Inflammatory macrophage treated with lipopolysaccharide for 1 hour (primary cell): ENCODE data around the gene CDS1.
A peak's percentile ranks its signal among the peaks of the same experiment; 100 is the strongest.
"Not testable (repeated sequence)": the region's sequence is repeated elsewhere in the genome, so short reads cannot be mapped to it uniquely, and the experiment has no call there.

Experiments used
- DNase-seq, 2 donors: peaks; one replicate each; pipeline ENCODE4 v3.0.0-alpha.2; 2020 to 2022

The CDS1 gene

DNA sequence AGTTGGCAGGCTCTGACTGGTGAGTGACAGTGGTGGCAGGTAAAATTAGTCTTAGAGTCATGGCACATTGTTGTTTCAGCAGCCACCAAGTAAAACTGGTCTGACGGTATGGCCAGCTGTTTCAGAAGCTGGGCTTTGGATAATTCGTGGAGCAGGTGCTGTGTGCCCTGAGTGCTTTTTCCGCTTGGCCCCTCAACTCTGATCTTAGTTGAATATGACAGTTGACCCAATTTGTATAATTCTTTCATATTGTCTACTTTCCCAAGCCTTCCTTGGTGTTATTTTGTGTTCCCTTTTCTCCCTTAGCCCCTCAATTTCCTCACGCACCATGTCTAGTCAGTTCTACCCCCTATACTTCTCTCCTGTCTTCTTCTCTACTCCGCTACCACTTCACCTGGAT lies 32.0 kb downstream of the CDS1 start:
- DNase-seq, result no peak

- DNase-seq, result no peak
Observed at GRCh38 chr4:84615355-84615754, 32.4 kb downstream of the CDS1 start.

DNA sequence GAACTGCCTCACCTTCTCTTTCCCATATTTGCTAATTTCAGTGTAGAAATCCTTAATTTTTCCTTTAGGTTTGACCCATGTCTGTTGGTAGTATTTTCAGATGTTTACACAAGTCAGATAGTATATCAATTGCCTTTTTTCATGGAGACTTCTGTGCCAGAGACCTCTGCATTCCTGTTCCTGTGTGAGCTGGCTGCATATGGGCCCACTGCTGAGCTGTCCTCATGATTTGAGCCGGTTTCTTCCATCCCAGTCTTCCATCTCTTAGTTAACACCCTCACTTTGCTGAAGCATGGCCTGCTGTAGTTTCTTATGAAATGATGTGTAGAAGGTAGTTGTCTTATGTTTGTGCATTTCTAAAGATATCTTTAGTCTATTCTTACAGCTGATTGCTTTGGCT lies 40.0 kb downstream of the CDS1 start:
- DNase-seq, result no peak

GRCh38 chr4:84623661-84624060 lies 40.7 kb downstream of the CDS1 start:
- DNase-seq, result no peak

- DNase-seq, result no peak
Observed at GRCh38 chr4:84626673-84627072, 43.7 kb downstream of the CDS1 start.

DNA sequence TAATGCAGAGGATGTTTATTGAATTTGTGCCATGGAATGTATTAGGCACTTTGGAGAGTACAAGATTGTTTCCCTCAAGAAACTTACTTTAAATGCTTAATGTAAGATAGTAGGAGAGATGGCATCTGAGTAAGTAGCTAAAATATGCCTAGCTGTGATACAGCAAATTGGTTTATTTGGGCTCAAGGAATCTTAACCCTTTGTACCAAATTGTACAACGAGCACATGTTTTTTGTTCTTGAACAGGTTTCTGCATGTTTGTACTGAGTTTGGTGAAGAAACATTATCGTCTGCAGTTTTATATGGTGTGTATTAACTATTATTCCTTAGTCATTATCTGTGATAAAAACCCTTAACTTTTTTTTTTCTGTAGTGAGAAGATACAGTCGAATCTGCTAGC lies 48.6 kb downstream of the CDS1 start:
- DNase-seq, result no peak

GRCh38 chr4:84632092-84632491 lies 49.2 kb downstream of the CDS1 start:
- DNase-seq, result no peak

GRCh38 chr4:84634961-84635360 lies 52.0 kb downstream of the CDS1 start:
- no peak for DNase-seq

GRCh38 chr4:84638092-84638491 lies 55.2 kb downstream of the CDS1 start:
- no peak for DNase-seq

GRCh38 chr4:84639145-84639544 lies 56.2 kb downstream of the CDS1 start:
- no peak for DNase-seq

GRCh38 chr4:84644087-84644486 lies 61.2 kb downstream of the CDS1 start:
- DNase-seq, result no peak

- peak in 1 of 2 donors; percentile 6 for DNase-seq
Observed at GRCh38 chr4:84647312-84647884, 64.5 kb downstream of the CDS1 start.

DNA sequence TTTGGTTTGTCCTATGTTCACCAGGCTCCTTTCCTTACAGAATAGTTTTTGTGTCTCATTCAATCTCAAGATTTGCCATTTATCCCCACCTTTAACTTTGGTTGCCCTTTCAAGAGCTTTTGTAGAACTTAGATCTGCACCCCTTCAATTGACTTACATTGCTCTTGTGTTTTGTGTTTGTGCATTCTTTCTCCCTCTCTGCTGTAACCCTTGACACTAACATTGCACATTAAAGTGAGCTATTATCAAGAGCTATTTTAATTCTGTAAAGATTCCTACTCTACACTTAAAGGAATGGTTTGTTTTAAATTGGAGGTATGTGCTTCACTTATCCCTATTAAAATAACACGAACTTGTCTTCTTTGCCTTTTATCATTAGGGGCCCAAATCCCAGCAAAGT lies 65.3 kb downstream of the CDS1 start:
- no peak for DNase-seq

DNA sequence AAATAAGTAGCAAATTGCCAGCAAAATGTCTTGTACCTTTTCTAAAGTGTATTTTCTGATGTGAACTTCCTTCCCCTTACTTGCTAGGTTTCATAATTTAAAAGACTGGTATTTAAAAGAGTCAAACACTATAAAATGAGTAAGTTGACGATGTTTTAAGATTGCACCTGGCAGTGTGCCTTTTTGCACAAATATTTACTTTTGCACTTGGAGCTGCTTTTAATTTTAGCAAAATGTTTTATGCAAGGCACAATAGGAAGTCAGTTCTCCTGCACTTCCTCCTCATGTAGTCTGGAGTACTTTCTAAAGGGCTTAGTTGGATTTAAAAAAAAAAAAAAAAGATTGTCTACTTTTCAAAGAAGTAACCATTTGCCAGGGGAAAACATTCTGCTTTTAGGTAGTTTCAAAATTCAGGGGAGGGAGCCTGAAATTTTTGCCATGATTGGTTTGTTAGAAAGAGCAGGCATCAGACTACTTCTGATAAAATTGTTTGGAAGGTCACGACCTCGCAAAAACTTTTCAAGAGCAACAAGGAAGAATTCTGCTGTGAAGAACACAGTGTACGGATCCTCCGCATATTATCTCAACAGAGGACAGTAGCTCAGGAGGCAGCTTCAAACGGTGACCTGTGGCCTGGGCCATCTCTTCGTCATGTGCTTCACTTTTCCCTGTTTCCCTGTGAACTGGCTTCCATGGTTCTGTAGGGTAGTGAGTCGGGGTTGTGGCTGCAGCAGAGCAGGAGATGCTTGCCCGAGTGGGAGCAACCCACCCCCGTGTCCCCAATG lies 66.1 kb downstream of the CDS1 start:
- DNase-seq, result peak in 1 of 2 donors; percentile 6

DNA sequence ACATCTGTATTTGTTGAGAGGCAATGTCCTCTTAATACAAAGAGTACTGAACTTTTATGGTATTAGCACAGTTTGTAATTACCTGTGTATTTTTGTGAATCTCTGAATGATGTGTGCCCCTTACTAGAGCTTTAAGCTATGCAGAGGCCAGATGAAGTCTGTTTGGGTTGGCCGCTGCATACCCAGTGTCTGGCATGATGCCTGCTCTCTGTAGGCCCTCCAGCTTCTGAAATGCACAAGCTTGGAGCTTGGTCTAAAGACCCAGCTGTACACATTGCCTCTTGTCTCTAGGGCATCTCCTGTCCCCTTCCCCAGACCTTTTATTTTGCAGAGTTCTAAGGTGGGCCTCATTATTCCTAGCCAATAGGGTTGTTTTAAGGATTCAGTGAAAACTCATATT lies 68.6 kb downstream of the CDS1 start:
- DNase-seq, result no peak

- DNase-seq, result no peak
Observed at GRCh38 chr4:84652478-84652877, 69.6 kb downstream of the CDS1 start.

DNA sequence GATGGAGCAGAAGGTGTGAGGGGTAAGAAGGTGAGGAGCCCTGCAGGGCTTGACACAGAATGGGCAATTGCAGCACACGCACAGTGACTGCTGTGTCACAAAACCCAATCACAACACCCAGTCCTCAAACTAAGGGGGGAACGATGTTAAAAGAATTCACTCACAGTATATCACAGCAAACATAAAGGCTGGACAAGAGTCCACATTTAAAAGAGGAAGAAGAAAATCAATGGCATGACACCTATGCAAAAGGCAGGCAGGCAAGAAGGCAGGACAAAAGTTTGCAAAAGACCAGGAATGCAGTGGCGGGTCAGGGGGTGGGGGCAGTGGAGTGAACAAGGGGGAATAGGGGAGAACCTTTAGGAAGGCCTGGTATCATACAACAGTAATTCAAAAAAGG lies 77.7 kb downstream of the CDS1 start:
- no peak for DNase-seq

DNA sequence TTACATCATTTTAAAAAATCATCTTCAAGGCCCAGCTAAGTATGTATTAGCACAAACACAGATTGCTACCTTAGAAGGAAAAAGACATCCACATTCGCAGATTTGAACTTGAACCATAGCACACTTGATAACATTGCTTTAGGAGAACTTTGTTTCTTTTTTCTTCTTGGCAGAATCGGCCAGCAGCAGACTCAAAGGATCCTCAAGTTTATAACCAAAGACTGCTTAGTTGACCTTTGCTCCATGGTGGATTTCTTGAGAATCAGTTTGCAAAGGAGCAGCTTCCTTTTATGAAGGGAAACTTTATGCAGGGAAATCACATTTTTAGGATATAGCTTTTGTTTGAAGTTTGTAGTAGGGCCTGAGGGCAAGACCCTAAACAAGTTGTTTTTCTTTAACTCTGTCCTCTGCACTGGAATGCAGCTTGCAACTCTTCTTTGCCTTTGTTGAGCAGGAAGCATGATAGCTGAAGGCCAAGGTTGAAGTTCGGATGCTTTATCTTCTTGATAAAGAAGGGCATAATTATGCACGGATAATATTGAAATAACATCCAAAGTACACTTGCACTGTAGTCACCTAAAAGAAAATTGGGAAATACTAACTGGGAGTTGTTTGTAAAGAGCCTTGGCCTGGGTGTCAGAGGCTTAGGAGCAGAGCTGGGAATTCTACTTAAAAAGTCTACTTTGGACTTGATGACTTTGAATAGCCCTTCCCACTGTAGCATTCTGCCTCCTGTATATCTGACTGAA lies 78.4 kb downstream of the CDS1 start:
- DNase-seq, result no peak

GRCh38 chr4:84664767-84665166 lies 81.8 kb downstream of the CDS1 start:
- DNase-seq, result not testable (repeated sequence)

GRCh38 chr4:84666439-84666838 lies 83.5 kb downstream of the CDS1 start:
- DNase-seq, result peak; percentile 47 to 79

DNA sequence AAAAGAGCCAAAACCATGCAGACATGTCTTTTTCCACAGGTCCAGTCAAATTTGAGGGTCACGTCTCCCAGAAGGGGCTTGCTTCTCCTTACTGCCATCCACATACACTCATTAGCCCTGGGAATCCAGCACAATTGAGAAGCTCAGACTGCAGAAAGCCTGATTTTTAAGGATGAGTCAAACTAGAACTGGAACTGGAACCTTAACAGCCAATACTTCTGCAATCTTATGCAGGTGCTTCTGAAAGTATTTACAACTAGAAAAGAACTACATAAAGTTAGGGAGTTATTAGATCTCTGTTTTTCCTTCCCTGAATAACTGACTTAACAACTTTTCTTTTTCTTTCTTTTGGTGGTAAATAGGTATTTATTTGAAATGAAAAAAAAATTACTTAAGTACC lies 86.3 kb downstream of the CDS1 start:
- no peak for DNase-seq

DNA sequence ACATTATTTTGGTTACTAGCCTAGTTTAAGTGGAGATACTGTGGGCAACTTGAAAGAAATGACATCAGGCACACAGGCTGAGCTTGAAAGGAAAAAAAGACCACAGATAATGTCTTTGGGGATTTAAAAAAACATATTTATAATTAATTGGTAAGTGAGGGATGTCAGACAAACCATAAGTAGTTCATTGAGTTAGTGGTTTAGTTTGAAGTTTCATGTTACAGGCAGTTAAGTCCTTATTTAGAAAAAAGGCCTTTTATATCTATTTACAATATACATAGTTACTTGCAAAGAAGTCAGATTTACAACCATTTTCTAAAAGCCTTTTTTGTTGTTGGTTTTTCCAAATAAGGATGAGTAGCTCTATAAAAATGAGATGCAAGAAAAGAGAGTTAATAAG lies 89.2 kb downstream of the CDS1 start:
- no peak for DNase-seq

DNA sequence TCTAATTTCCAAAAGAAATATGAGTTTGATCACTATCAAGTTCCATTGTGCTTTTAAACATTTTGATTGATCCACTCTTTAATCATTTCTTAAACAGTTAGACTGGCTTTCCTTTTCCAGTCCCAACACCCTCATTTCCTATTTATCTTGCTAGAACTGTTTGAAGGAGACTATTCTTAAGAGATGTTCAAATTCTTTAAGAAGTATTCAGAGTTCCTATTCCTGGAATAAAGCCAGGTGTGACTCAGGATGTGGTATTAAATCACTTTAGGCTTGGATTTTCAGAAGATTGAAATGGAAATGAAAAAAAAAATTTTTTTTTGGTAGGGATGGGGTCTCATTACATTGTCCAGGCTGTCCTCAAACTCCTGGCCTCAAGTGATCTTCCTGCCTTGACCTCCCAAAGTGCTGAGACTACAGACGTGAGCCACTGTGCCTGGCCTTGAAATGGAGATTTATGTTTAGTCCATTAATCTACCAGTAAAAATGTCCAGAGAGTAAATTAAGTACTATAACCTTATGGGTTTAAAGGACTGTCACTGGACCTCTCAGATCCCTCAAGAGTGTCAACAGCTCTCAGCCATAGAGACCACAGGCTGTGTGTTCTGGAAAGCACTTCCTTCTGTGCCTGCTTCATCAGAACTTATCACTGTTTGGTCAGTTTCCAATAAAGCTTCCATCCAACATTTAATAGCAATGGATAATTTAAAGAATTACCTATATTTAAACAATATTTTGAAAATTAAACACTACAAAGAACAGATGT lies 90.7 kb downstream of the CDS1 start:
- no peak for DNase-seq
